ENCODE results near the gene EFNA4. TPM values are rescaled to one million over a fixed set of nuclear protein-coding genes. Genes with fewer than 3 reads are reported as not detected.

EFNA4 gene
- total and polyA plus RNA-seq, 9 of the 15 experiments (the other 6 are each of a cell fraction or from before 2014, with no cell fraction given), result 0.68 to 7.4 (median 6.1) TPM

- no peak for TF ChIP-seq GTF3C2 (IDR thresholded peaks at IDR 0.05; ENCODE audit: borderline replicate concordance, extremely low read depth, insufficient read length)
- TF ChIP-seq ZEB2 (IDR thresholded peaks at IDR 0.05), result peak; percentile 49
- no peak for TF ChIP-seq IRF9 (tag; IDR thresholded peaks at IDR 0.05)
- TF ChIP-seq POLR3G (IDR thresholded peaks at IDR 0.05; ENCODE audit: extremely low read depth, insufficient read length, insufficient replicate concordance), result no peak
- TF ChIP-seq TCF15 (CRISPR knock-in tag; IDR thresholded peaks at IDR 0.05), result no peak
- peak; percentile 13; the same call in 1 of the 2 replicates for TF ChIP-seq NFIC (IDR thresholded peaks at IDR 0.05)
- TF ChIP-seq ZBTB17 (CRISPR knock-in tag; IDR thresholded peaks at IDR 0.05), result peak; percentile 47; the same call in 1 of the 2 replicates
- no peak for TF ChIP-seq ZNF224 (CRISPR knock-in tag; IDR thresholded peaks at IDR 0.05)
- 0 out of 4 replicates have a peak, but pooled peaks of 1 of the 2 experiments have one; percentile 10 for TF ChIP-seq KDM1A (IDR thresholded peaks at IDR 0.05)
- peak; percentile 35; the same call in 1 of the 2 replicates for TF ChIP-seq TCF3 (CRISPR knock-in tag; IDR thresholded peaks at IDR 0.05)
- TF ChIP-seq NUFIP1 (IDR thresholded peaks at IDR 0.05; ENCODE audit: partially characterized antibody), result no peak
- TF ChIP-seq ZBTB34 (CRISPR knock-in tag; IDR thresholded peaks at IDR 0.05), result no peak
- no peak for TF ChIP-seq NFXL1 (CRISPR knock-in tag; IDR thresholded peaks at IDR 0.05)
- no peak for TF ChIP-seq PHB (CRISPR knock-in tag; IDR thresholded peaks at IDR 0.05)
- no peak for TF ChIP-seq ELK3 (CRISPR knock-in tag; IDR thresholded peaks at IDR 0.05)
- TF ChIP-seq ZNF511 (CRISPR knock-in tag; IDR thresholded peaks at IDR 0.05), result peak; percentile 73; the same call in 1 of the 2 replicates
- TF ChIP-seq HCFC1 (IDR thresholded peaks at IDR 0.05; ENCODE audit: low read depth, low read length), result peak; percentile 34
- TF ChIP-seq ZNF395 (CRISPR knock-in tag; IDR thresholded peaks at IDR 0.05), result peak; percentile 49; the same call in 1 of the 2 replicates
These were observed 7.4 kb downstream of the EFNA4 start (continued) for GRCh38 chr1:155070721-155071569.

Data from K562 (cell line).